Fibroblast of skin of abdomen (primary cell): ENCODE results near the gene PKDREJ.

Experiments used
- DNase-seq: peaks from one replicate; pipeline ENCODE4 v3.0.0-alpha.2; 2013

Gene PKDREJ

DNA sequence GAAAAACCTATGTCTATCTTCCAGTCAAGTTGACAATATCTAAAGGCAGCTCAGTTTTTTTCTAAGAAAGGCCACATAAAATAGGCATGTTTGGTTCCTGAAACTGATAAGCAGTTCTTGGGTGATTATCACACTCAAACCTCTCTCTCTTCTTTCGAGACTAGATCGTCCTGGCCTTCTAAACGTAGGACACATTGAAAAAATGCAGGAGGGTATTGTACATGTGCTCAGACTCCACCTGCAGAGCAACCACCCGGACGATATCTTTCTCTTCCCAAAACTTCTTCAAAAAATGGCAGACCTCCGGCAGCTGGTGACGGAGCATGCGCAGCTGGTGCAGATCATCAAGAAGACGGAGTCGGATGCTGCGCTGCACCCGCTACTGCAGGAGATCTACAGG is 28.2 kb downstream of the PKDREJ start:
- no peak for DNase-seq

DNA sequence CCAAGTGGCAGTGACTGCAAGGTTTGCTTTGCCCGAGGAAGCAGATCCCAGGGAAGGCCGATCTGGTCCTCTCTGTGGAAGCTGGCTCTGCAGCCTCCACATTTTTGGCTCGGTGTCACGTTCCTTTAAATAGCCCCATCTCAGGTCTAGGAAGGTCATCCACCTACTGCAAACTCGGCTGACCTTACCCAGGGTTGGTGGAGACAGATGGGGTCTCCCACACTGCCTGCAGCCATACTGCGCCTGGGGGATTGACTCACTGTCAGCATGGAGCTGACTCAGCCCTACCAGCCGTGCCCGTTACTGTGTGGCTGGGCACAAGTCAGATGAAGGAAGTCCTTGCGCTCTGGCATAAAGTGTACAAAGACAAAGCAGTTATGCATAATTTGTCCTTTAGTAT is 29.9 kb downstream of the PKDREJ start:
- no peak for DNase-seq

DNA sequence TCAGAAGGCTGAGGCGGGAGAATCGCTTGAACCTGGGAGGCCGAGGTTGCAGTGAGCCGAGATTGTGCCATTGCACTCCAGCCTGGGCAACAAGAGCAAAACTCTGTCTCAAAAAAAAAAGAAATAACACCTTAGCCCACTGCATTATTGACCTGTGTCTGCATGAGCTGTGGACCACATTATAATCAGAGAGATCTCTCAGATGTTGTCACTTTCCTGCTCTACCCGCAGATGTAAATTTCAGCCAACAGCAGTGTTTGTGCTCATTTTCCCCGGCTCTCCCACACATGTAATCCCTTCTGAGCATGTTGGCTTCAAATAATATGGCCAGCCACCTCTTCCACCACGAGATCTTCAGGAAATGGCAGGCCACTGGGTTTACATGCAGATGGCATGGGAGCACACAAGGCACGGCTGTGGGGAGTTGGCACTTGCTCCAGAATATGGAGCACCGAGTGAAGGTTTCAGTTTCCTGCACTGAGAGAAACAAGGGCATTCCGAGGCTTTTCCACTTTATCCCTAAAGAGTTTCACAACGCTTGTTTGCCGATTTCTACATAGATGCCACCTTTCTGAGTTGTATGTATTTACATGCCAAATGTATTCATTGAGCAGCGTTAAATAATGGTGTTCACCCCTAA is 32.8 kb downstream of the PKDREJ start:
- DNase-seq: no peak

DNA sequence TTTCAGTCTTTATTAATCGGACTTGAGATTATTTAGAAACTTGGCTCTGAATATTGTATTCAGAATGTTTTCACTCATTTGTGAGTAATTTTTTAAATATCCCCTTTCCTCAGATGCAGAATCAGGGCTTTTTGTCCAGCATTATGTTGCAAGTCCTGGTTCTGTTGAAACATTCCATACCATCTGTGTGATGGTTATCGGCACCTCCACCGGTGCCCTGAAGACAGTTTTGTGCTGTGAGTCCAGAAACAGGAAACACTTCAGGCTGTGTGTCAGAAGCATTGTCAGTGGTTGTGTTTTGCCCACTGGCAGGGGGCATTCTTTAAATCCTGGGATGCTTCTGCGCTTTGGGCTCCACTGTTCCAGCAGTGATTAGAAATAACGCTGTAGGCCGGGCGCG is 33.4 kb downstream of the PKDREJ start:
- DNase-seq: no peak

DNA sequence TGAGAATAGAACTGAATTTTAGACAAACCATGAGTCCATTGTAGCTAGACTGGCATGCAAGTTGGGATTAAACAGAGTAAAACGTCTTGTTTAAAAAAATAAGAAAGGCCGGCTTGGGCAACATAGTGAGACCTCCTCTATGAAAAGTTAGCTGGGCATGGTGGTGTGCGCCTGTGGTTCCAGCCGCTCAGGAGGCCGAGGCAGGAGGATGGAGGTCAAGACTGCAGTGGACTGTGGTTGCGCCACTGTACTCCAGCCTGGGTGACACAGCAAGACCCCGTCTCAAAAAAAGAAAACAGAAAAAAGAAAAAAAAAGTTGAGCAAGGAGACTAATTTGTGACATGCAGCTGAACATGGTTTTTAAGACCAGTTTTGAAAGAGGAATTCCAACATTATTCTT is 36.6 kb downstream of the PKDREJ start:
- DNase-seq: no peak

DNA sequence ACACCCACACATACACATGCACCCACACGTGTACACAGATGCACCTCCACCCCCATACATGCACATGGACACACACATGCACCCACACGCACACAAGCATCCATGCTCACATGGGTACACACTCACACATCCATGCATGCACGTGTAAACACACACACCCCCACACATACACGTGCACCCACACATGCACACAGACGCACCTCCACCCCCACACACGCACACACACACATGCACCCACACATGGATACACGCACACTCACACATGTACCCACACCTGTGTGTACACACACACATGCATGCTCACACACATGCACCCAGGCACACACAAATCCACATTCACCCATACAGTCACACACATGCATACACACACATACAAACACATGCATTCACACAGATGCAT is 37.5 kb downstream of the PKDREJ start:
- DNase-seq: no peak

DNA sequence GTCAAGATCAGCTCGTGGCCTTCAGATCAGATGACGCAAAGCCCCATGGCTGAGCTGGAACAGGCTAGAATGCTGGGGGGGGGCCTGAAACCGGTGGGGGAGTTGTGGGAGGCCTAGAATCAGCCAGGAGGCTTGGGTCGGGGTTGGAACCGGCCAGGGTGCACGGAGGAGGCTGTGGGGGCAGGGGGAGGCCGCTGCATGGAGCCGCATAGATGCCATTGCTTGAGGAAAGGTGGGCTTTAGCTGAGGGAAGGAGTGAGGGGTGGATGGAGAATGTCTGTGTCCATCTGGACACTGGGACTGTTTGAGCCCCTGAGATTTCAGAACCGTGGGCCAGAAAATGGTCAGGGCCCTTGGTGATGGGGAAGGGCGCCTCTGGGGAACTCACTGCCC is 38.2 kb downstream of the PKDREJ start:
- DNase-seq: no peak

DNA sequence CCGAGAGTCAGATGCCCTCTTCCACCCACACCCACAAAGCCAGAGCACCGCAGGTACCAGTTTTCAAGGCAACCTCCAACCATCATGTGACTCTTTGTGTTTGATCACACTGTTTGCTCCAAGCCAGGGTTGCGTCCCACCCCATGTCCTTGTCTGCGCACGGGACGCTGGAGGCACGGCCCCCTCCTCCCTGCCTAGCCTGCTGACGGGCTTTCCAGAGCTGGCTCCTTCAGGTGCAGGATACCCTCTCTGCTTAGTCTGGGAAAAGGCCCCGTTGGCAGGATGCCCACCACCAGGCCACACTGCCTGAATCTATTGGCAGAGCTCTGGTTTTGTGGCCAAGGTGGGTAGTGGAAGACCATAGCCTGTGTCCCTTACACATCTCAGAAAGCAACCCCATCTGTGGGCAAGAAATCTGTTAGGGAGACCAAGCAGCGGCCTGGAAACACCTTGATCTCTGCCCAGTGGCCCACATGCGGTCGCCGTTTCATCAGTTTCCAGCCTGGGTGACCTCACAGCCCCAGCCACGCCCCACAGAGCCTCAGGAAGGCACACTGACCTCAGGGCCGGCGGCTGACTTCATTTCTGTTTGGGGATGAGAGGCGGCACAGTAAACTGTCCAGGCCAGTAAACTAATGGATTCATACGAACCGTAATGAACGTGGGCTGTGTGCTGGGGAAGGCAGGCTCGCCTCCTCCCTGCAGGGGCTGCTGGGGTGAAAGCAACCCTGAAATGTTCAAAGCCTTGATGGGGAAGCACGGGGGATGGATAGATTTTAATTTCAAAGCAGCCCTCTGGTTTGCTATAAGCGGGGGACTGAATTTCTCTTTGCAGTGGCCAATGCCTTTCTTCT is 38.9 kb downstream of the PKDREJ start:
- DNase-seq: no peak

DNA sequence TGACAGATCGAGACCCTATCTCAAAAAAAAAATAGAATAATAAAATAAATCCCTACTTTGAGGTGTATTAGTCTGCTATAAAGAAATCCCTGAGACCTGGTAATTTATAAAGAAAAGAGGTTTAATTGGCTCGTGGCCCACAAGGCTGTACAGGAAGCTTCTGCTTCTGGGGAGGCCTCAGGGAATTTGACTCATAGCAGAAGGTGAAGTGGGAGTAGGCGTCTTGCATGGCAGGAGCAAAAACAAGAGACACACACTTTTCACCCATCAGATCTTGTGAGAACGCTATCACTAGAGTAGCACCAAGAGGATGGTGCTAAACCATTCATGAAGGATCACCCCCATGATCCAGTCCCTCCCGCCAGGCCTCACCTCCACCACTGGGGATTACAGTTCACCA is 42.2 kb downstream of the PKDREJ start:
- DNase-seq: no peak

DNA sequence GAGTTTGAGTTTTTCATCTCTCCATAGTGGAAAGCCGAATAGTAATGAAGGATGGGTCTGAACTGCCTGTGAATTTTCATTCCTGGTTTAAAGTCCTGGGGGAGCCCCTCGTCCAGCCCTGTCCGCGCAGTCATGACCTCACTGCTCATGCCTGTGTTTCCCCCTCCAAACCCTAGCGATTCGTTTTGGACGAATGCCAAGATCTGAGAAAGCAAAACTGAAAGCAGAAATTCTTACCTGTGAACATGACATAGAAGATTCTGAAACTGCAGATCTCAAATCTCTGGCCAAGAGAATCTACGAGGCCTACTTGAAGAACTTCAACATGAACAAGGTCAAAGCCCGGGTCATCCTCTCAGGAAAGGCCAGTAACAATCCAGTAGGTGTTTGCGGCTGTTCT is 43.5 kb downstream of the PKDREJ start:
- DNase-seq: no peak

DNA sequence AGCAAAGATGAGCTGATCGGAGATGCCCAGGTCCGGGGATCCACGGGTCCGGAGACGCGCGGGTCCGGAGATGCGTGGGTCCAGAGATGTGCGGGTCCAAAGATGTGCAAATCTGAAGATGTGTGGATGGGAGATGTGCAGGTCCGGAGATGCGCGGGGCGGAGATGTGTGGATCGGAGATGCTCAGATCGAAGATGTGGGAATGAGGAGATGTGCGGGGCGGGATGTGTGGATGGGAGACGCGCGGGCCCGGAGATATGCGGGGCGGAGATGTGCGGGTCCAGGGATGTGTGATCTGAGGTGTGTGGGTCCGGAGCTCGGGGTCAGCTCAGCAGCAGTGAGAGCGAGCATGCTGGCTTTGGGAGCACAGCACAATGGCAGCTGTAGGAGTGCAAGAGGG is 48.5 kb downstream of the PKDREJ start:
- DNase-seq: no peak

DNA sequence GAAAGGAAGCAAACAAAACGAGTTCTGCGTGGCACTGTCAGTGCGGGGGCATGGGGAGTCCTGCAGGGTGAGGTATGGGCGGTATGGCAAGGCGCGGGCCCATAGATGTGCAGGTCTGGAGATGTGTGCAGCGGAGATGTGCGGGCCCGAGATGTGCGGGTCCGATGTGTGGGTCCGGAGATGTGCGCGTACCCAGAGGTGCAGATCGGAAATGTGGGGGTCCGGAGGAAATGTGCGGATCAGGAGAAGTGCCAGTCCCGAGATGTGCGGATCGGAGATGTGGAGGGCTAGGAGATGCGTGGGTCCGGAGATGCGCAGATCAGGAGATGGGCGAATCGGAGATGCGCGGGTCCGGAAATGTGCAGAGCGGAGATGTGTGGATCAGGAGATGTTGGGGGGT is 49.0 kb downstream of the PKDREJ start:
- DNase-seq: no peak

DNA sequence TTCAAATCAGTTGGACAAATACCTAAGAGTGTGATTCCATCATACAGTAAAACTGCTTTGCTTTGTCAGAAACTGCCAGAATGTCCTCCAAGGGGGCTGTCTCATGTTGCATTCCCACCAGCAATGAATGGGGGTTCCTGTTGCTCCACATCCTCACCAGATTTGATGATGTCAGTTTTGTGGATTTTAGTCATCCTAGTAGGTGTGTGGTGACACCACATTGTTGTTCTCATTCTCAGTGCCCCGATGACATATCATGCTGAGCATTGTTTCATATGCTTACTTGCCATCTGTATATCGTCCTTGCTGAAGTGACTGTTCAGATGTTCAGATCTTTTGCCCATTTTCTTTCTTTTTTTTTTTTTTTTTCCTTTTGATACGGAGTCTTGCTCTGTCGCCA is 50.1 kb downstream of the PKDREJ start:
- no peak for DNase-seq

DNA sequence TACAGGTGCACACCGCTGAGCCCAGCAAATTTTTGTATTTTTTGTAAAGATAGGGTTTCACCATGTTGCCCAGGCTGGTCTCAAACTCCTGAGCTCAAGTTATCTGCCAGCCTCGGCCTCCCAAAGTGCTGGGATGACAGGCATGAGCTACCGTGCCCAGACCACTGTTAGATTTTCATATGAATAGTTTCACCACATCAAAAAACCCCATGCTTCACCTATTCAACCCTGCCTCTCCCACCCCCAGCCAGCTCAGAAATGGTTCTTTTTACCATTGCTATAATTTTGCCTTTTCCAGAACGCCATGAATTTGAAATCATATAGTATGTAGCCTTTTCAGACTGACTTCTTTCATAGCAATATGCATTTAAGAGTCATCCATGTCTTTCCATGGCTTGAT is 50.9 kb downstream of the PKDREJ start:
- DNase-seq: no peak

DNA sequence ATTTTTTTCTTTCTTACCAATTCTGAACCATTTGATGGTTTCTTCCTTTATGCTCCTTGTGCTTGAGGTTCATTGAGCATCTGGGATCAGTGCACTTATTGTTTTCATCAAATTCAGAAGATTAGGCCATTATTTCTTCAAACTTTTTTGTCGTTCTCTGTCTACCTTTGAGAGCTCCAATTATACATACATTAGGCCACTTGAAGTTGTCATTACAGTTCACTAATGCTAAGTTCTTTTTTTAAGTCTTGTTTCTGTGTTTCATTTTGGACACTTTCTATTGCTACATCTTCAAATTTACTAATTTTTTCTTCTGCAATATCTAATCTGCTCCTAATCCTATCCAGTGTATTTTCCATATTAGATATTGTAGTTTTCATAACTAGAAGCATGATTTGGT is 53.9 kb downstream of the PKDREJ start:
- DNase-seq: no peak
